GM12864 (cell line): Measurements from ENCODE around the gene SLC22A5.

Experiments used
- DNase-seq: peaks from one replicate; pipeline ENCODE4 v3.0.0-alpha.2; 2011; ENCODE audit warnings: low read depth
- H3K4me3 ChIP-seq: 2 replicates; pipeline ENCODE4 v1.5.1; 2011; ENCODE audit warnings: mild to moderate bottlenecking, low read depth, low read length, control low read depth
- CTCF ChIP-seq: IDR thresholded peaks from 2 replicates; pipeline ENCODE4 v1.5.1; 2011; ENCODE audit warnings: low read depth, mild to moderate bottlenecking, moderate library complexity, low read length, control low read depth, inconsistent platforms; ENCODE audit errors: missing control alignments

SLC22A5 gene

GRCh38 chr5:132428147-132428482, 58.6 kb downstream of the SLC22A5 start:
- TF ChIP-seq CTCF = no peak
- no peak for DNase-seq
- H3K4me3 ChIP-seq = no peak overlapping the region

DNA sequence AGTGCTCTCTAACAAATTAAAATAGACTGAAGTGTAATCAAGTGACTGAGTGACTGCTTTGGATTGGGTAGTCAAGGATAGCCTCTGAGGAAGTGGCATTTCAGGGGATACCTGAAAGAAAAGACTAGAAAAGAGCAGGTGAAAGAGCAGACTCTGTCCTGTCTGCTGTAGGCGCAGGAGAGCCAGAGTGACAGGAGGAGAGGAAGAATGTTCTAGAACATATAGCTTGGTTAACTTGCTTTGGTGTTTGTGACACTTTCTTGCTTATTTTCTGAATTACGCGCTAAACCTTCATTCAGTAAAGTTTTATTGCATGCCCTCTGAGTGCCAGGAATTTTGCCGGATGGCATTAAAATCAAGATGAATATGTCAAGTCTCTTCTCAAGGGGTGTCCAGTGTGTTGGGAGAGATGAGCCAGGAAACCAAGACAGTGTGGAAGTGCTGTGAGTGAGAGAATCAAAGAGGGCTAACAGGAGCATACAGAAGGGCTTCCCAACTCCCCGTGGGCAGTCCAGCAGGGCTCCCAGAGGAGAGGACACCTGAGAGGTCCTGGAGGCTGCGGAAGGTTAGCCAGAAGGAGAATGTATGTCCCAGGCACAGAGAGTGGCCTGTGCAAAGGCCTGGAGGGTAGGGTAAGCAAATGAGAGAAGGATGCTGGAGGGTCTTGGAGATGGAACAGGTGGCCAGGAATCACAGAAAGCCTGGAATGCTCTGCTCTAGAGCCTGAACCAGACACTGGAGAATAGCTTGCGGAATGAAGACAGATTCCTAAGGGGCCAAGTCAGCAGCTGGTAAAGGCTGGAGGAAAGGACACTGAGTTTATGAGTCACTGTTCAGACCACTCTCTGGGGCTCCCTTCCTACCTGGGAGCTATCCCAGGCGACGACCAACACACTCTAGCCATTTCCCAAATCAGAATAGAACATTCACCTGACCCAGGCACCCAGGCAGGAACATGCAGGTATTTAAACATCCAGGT, 59.3 kb downstream of the SLC22A5 start:
- no peak for TF ChIP-seq CTCF
- no peak for DNase-seq
- H3K4me3 ChIP-seq = no peak overlapping the region

DNA sequence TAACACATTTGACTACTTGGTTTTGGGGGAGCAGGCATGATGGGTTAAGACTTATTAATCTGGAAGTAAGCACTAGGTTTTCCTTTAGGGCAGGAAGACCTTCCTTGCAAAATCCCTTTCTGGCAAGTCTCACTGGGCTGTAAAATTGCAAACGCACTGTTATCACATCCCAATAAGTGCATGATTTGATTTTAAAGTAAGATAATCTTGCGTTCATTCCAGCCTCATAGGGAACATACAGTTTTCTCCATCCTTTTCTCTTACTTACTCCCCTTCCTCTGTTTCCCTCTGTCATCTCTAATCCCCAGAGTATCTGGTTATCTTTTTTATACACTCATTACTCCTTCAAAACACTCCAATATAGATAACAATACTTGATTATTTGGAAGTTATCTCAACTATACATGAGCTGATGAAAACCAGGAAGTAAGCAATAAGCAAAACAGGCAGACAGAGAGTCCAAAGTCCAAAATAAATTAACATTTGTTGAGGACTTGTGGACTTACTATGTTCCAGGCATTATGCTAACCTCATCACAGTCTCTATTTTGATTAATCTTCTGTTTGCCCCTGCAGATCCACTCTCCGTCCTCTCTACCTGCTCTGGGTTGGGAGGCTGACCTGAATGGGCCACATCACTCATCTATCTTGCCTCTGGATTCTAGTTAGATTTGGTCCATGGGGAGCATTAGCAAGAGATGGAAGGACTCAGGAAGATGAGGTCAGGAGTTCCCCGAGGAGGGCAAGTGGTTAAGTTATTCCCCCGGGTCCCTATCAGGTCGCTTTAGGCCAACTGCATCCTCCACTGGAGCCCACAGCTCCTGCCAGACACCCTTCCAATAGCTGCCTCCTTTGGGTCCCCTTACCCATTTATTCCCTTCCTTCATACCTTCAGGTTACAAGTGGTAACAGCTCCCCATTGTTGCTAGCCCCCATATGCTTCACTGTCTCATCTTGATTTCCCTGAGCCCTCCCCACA, 60.2 kb downstream of the SLC22A5 start:
- DNase-seq = no peak
- TF ChIP-seq CTCF = no peak
- no peak overlapping the region for H3K4me3 ChIP-seq

DNA sequence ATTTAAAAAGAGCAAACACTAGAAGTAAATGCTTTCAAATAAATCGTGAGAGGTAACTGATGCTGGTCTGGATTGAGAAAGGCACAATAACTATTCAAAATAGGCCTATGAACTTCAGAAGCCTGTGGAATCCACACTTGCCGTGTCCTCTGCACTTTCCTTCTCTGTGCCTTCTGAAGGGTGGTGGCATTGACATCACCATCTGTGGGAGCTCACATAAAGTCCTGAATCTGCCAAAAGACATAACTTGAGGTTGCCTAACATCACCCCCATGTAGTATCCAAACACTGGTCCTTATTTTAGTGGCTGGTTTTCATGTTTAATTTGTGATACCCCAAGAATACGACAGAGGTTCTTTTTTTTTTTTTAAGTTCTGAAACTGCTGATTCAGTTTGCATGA, 61.2 kb downstream of the SLC22A5 start:
- TF ChIP-seq CTCF = no peak
- H3K4me3 ChIP-seq = no peak overlapping the region
- DNase-seq = no peak

DNA sequence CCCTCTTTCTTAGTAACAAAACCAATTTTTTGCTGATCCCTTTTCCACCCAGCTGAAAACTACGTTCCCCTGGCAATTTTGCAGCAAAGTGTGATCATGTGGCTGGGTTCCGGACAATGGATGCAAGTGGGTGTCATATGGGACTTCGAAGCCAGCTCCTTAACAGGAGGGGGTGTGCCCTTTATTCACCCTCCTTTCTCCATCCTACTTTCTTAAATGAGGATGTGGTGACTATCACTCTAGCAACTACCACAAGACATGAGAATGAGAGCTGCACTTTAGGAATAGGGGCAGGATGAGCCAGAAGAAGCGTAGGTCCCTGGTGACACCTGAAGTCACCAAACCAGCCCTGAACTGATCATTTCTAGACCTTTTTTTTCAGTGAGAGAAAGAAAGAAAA, 62.1 kb downstream of the SLC22A5 start:
- H3K4me3 ChIP-seq = no peak overlapping the region
- no peak for DNase-seq
- no peak for TF ChIP-seq CTCF

DNA sequence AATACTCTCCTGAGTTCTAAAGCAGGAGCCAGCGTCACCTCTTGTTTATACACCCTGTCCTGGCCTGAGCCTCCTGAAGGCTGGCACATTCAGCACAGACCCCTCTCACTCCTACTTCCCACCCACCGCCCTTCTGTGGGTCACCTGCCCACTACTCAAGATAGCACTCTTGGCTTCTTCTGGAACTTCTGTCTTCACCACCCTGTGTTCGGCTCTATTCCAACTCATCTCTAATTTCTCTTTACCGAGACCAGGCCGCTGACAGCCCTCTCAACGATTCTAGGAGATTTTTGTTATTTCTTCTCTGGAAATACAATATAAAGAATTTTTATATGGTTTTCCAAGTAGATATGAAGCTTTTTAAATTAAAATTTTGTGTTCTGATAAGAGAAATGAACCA, 63.6 kb downstream of the SLC22A5 start:
- TF ChIP-seq CTCF = no peak
- no peak for DNase-seq
- H3K4me3 ChIP-seq = no peak overlapping the region
